ENCODE results near the gene CBX3.

CBX3 gene

GRCh38 chr7:26213807-26214515 is 12.4 kb downstream of the CBX3 start:
- no peak overlapping the region for H3K4me3 ChIP-seq (ENCODE audit: low read depth, low read length)
- TF ChIP-seq, protein P1, sequence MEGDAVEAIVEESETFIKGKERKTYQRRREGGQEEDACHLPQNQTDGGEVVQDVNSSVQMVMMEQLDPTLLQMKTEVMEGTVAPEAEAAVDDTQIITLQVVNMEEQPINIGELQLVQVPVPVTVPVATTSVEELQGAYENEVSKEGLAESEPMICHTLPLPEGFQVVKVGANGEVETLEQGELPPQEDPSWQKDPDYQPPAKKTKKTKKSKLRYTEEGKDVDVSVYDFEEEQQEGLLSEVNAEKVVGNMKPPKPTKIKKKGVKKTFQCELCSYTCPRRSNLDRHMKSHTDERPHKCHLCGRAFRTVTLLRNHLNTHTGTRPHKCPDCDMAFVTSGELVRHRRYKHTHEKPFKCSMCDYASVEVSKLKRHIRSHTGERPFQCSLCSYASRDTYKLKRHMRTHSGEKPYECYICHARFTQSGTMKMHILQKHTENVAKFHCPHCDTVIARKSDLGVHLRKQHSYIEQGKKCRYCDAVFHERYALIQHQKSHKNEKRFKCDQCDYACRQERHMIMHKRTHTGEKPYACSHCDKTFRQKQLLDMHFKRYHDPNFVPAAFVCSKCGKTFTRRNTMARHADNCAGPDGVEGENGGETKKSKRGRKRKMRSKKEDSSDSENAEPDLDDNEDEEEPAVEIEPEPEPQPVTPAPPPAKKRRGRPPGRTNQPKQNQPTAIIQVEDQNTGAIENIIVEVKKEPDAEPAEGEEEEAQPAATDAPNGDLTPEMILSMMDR (conservative IDR thresholded peaks at IDR 0.05; ENCODE audit: low read depth, low read length) = no peak
- DNase-seq (ENCODE audit: low read depth) = no peak

DNA sequence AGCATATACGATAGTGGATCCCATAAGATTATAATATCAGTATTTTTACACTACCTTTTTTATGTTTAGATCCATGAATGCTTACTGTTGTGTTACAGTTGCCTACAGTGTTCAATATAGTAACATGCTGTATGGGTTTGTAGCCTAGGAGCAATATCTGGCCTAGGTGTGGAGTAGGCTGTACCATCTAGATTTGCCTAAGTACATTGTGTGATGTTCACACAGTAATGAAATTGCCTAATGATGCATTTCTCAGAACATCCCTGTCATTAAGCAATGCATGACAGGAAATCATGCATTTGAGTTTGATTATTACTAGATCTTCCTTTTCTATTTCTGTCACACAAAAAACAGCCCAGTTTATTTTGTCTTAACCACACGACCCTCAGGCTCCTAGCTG is 14.5 kb downstream of the CBX3 start:
- TF ChIP-seq, protein P1 (conservative IDR thresholded peaks at IDR 0.05; ENCODE audit: low read depth, low read length) = no peak
- no peak for DNase-seq (ENCODE audit: low read depth)
- H3K4me3 ChIP-seq (ENCODE audit: low read depth, low read length) = no peak overlapping the region

- TF ChIP-seq, protein P1 (conservative IDR thresholded peaks at IDR 0.05; ENCODE audit: low read depth, low read length) = no peak
These were observed 22.8 kb downstream of the CBX3 start for GRCh38 chr7:26224359-26224758.

DNA sequence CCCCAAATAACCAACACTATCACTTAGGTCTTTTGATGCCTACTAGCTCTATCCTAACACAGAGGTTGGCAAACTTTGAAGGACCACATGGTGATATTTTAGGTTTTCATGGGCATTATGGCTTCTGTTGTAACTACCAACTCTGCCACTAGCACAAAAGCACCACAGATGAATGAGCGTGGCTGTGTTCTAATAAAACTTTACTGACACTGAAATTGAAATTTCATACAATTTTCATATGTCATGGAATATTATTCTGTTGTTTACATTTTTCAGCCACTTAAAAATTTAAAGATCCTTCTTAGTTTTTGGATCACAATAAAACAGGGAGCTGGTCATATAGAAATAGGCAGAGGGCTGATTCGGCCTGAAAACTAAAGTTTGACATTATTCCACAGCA is 26.4 kb downstream of the CBX3 start:
- TF ChIP-seq, protein P1 (conservative IDR thresholded peaks at IDR 0.05; ENCODE audit: low read depth, low read length) = no peak
- no peak overlapping the region for H3K4me3 ChIP-seq (ENCODE audit: low read depth, low read length)
- DNase-seq (ENCODE audit: low read depth) = no peak

More at GRCh38 chr7:26224359-26224758, 22.8 kb downstream of the CBX3 start:
- DNase-seq (ENCODE audit: low read depth) = no peak
- no peak overlapping the region for H3K4me3 ChIP-seq (ENCODE audit: low read depth, low read length)

GRCh38 chr7:26233902-26234511 is 32.5 kb downstream of the CBX3 start:
- DNase-seq (ENCODE audit: low read depth) = no peak
- TF ChIP-seq, protein P1 (conservative IDR thresholded peaks at IDR 0.05; ENCODE audit: low read depth, low read length) = no peak
- no peak overlapping the region for H3K4me3 ChIP-seq (ENCODE audit: low read depth, low read length)

DNA sequence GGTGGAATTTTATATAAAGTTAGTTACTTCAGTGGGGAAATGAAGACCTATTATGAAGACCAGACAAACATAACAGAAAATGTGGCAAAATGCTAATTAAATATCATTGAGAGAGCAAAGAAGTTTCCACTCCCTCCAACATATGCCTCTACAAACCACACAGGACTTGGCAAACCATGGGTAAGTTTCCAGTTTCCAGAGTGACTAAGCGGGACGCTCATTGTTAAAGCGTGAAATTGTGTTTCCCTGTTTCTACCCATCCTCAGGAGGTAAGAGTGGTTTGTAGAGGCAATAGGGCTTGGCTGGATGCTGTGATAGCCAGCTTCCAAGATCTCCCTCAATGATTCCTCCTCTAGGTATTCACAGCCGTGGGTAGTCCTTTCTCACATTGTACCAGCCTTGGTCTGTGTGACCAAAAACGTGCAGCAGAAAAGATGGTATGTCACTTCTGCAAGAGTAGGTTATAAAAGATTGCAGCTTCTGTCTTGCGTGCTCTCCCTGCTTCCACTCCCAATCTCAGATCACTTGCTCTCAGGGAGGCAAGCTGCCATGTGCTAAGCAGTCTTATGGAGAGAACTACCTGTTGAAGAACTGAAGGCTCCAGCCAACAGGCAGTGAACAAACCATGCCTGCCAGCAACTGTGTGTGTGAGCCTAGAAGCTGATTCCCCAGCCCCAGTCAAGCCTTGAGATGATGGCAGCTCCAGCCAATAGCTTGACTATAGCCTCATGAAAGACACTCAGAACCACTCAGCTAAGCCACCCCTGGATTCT is 35.7 kb downstream of the CBX3 start:
- no peak for DNase-seq (ENCODE audit: low read depth)
- H3K4me3 ChIP-seq (ENCODE audit: low read depth, low read length) = no peak overlapping the region
- TF ChIP-seq, protein P1 (conservative IDR thresholded peaks at IDR 0.05; ENCODE audit: low read depth, low read length) = no peak

Measured in choroid plexus epithelial cell (primary cell).